ENCODE measurements around the gene CCDC90B.
"Not testable (repeated sequence)": the region's sequence is repeated elsewhere in the genome, so short reads cannot be mapped to it uniquely, and the experiment has no call there.

The CCDC90B gene

DNA sequence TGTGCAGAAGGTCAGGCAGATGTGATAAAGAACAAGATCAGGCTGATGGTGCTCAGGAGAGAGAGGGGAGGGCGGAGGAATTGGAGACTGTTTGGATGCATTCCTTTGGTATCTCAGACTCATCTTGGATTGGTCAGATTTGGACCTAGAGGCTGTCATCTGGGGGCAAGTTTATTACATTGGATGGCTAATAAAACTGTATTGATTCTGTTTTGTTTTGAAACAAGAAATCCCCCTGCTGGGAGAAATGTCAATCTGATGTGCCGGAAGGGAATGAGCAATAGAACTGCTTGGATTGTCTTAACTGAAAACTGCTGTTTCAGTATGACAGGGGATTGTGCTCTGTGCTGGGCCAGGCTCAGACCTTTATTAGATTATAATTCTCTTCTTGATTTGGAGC, 25.5 kb upstream of the CCDC90B start:
- Histone ChIP-seq H3K4me3 (ENCODE audit: low read depth, low read length) (no peak overlapping the region), H3K4me1 (ENCODE audit: control insufficient read depth, insufficient read depth, low read length) (no peaks in the 10 kb centered on the region)

GRCh38 chr11:83310718-83311117, 24.6 kb upstream of the CCDC90B start:
- no peaks in the 10 kb centered on the region for H3K4me1 ChIP-seq (ENCODE audit: control insufficient read depth, insufficient read depth, low read length)

More for the DNA sequence above, 25.5 kb upstream of the CCDC90B start:
- no peaks in the 10 kb centered on the region for H3K36me3 ChIP-seq (ENCODE audit: control insufficient read depth, insufficient read depth, low read length)
- no peak overlapping the region for H3K27ac ChIP-seq (ENCODE audit: low read depth, low read length)
- no peaks in the 10 kb centered on the region for H3K27me3 ChIP-seq (ENCODE audit: control insufficient read depth, insufficient read depth, low read length)
- H3K9me3 ChIP-seq (ENCODE audit: control insufficient read depth, insufficient read depth, low read length), result no peaks in the 10 kb centered on the region
- no peak overlapping the region for H3K9ac ChIP-seq (ENCODE audit: low read depth, low read length)

GRCh38 chr11:83308536-83308935, 22.4 kb upstream of the CCDC90B start:
- H3K36me3 ChIP-seq (ENCODE audit: control insufficient read depth, insufficient read depth, low read length); H3K9me3 ChIP-seq (ENCODE audit: control insufficient read depth, insufficient read depth, low read length); H3K9ac ChIP-seq (ENCODE audit: low read depth, low read length); H3K4me1 ChIP-seq (ENCODE audit: control insufficient read depth, insufficient read depth, low read length); H3K4me3 ChIP-seq (ENCODE audit: low read depth, low read length); H3K27ac ChIP-seq (ENCODE audit: low read depth, low read length); H3K27me3 ChIP-seq (ENCODE audit: control insufficient read depth, insufficient read depth, low read length): not testable (repeated sequence)

More at GRCh38 chr11:83310718-83311117, 24.6 kb upstream of the CCDC90B start:
- no peaks in the 10 kb centered on the region for H3K9me3 ChIP-seq (ENCODE audit: control insufficient read depth, insufficient read depth, low read length)
- no peak overlapping the region for H3K27ac ChIP-seq (ENCODE audit: low read depth, low read length)
- no peak overlapping the region for H3K9ac ChIP-seq (ENCODE audit: low read depth, low read length)
- H3K36me3 ChIP-seq (ENCODE audit: control insufficient read depth, insufficient read depth, low read length), result no peaks in the 10 kb centered on the region
- H3K4me3 ChIP-seq (ENCODE audit: low read depth, low read length), result no peak overlapping the region
- H3K27me3 ChIP-seq (ENCODE audit: control insufficient read depth, insufficient read depth, low read length), result no peaks in the 10 kb centered on the region

DNA sequence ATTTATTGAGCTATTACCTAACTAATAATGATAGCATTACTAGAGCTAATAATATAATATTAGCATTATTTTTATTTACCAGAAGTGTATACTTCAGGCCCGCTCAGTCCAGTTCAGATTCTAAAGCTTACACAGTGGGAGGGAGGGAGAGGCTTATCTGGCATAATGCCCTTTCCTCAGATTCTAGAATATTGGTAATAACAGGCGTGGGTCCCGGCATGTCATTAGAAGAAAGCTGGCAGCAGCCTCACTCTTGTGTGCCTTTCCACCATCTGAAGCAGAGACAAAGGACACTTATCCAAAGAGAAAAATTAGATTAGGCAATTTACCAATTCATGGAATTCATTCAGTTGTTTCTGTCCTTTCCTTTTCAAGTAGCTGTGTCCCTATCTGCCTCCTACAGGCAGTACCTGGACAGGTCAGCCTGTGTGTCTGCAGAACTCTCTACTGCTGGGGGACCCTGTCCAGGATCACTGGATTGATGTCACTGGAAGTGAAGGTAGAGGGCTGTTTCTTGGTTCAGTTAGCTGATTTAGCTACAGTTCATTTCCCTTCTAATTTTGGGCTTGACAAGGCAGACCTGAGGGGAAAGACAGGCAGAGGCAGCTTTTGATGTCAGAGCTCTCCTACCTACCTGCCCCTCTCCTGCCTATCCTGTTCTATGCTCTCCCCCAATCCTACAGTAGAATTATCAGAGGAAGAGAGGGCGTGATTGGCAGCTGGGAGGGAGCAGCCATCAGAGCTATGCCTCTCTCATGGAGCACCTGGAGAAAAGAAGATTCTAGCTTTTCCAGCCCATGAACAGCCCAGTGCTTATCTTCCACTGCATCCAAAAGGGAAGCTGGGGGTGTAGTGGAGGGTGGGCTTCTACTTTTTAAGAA, 20.3 kb upstream of the CCDC90B start:
- H3K27me3 ChIP-seq (ENCODE audit: control insufficient read depth, insufficient read depth, low read length), result no peaks in the 10 kb centered on the region
- no peak overlapping the region for H3K9ac ChIP-seq (ENCODE audit: low read depth, low read length)
- H3K4me1 ChIP-seq (ENCODE audit: control insufficient read depth, insufficient read depth, low read length), result no peaks in the 10 kb centered on the region
- no peak overlapping the region for H3K4me3 ChIP-seq (ENCODE audit: low read depth, low read length)
- no peak overlapping the region for H3K27ac ChIP-seq (ENCODE audit: low read depth, low read length)
- no peaks in the 10 kb centered on the region for H3K36me3 ChIP-seq (ENCODE audit: control insufficient read depth, insufficient read depth, low read length)
- no peaks in the 10 kb centered on the region for H3K9me3 ChIP-seq (ENCODE audit: control insufficient read depth, insufficient read depth, low read length)

DNA sequence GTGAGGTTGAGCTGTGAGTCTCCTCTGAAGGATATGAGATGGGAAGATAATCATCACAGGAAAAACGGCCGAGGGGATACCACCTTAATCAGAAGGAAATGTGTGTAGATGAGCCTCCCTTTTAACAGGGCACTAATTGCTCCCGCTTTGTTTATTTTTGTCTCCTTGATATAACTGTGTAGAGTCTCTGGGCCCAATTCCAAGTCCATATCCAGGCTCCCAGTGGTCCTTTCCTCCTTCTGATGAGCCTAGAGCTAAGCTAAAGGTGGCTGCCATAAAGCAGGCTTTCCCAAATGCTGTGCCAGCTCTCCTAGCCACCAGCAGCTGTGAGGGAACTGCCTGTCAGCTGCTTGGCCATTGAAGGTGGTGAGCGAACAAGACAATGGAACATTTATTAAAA, 17.1 kb upstream of the CCDC90B start:
- Histone ChIP-seq H3K27ac (ENCODE audit: low read depth, low read length) (no peak overlapping the region), H3K9me3 (ENCODE audit: control insufficient read depth, insufficient read depth, low read length) (no peaks in the 10 kb centered on the region), H3K4me1 (ENCODE audit: control insufficient read depth, insufficient read depth, low read length) (no peaks in the 10 kb centered on the region), H3K4me3 (ENCODE audit: low read depth, low read length) (no peak overlapping the region), H3K9ac (ENCODE audit: low read depth, low read length) (no peak overlapping the region), H3K27me3 (ENCODE audit: control insufficient read depth, insufficient read depth, low read length) (no peaks in the 10 kb centered on the region), H3K36me3 (ENCODE audit: control insufficient read depth, insufficient read depth, low read length) (no peaks in the 10 kb centered on the region)

DNA sequence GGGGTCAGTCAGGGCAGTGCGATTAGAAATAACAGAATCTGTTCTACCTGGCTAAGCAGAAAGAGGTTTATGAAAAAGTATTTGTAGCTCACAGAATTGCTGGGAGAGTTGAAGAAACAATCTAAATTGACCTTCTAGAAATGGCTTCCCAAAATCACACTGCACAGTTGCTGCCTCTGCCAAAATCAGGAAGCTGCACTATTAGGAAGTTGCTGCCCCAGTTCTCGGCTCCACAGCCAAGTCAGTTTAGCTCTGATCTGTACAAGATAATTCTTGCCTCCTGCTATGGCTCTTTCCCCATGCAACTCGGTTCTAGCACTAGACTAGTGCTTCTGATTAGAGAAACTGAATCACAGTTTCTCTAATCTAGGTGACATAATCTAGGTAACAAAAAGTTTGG, 16.0 kb upstream of the CCDC90B start:
- Histone ChIP-seq H3K4me1 (ENCODE audit: control insufficient read depth, insufficient read depth, low read length) (no peaks in the 10 kb centered on the region), H3K9me3 (ENCODE audit: control insufficient read depth, insufficient read depth, low read length) (no peaks in the 10 kb centered on the region), H3K36me3 (ENCODE audit: control insufficient read depth, insufficient read depth, low read length) (no peaks in the 10 kb centered on the region), H3K27me3 (ENCODE audit: control insufficient read depth, insufficient read depth, low read length) (no peaks in the 10 kb centered on the region), H3K4me3 (ENCODE audit: low read depth, low read length) (no peak overlapping the region), H3K9ac (ENCODE audit: low read depth, low read length) (no peak overlapping the region), H3K27ac (ENCODE audit: low read depth, low read length) (no peak overlapping the region)

GRCh38 chr11:83299681-83300080, 13.5 kb upstream of the CCDC90B start:
- Histone ChIP-seq H3K9me3 (ENCODE audit: control insufficient read depth, insufficient read depth, low read length) (no peaks in the 10 kb centered on the region), H3K4me3 (ENCODE audit: low read depth, low read length) (no peak overlapping the region), H3K27ac (ENCODE audit: low read depth, low read length) (no peak overlapping the region), H3K9ac (ENCODE audit: low read depth, low read length) (no peak overlapping the region), H3K36me3 (ENCODE audit: control insufficient read depth, insufficient read depth, low read length) (no peaks in the 10 kb centered on the region), H3K4me1 (ENCODE audit: control insufficient read depth, insufficient read depth, low read length) (no peaks in the 10 kb centered on the region), H3K27me3 (ENCODE audit: control insufficient read depth, insufficient read depth, low read length) (no peaks in the 10 kb centered on the region)

DNA sequence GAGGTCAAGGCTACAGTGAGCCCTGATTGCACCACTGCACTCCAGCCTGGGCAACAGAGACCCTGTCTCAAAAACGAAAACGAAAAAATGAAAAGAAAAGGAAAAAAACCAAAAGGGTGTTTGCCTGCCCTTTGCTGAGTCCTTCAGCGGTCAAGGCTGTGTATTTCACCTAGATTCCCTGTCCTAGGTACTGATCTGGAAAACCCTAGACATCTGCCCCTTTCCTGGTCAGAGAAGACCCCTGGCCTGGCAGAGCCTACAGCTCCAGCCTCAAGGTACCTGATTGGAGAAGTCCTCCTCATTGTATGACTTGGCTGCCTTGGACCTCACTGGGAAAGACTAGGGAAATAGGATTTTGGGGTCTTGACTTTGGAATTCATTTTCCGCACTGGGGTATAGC, 8.0 kb upstream of the CCDC90B start:
- Histone ChIP-seq H3K4me3 (ENCODE audit: low read depth, low read length) (no peak overlapping the region), H3K27me3 (ENCODE audit: control insufficient read depth, insufficient read depth, low read length) (no peaks in the 10 kb centered on the region), H3K27ac (ENCODE audit: low read depth, low read length) (no peak overlapping the region), H3K4me1 (ENCODE audit: control insufficient read depth, insufficient read depth, low read length) (peaks cover 14% of the 10 kb centered on the region), H3K9ac (ENCODE audit: low read depth, low read length) (no peak overlapping the region), H3K36me3 (ENCODE audit: control insufficient read depth, insufficient read depth, low read length) (no peaks in the 10 kb centered on the region), H3K9me3 (ENCODE audit: control insufficient read depth, insufficient read depth, low read length) (no peaks in the 10 kb centered on the region)

DNA sequence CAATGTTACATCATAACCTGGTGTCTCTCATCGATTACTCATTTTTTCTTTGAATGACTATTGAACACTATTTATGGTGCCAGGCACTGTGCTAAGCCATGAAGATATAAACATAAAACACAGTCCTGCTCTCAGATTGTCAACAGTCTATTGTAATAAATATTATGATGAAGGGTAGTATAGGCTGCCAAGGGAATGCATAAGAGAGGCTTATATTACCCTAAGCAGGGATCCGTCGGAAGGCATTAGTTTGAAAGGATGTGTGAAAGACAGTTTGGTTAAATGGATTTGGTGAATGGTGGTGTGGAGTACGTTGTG, 7.2 kb upstream of the CCDC90B start:
- Histone ChIP-seq H3K4me1 (ENCODE audit: control insufficient read depth, insufficient read depth, low read length) (peaks cover 14% of the 10 kb centered on the region), H3K9me3 (ENCODE audit: control insufficient read depth, insufficient read depth, low read length) (no peaks in the 10 kb centered on the region), H3K27ac (ENCODE audit: low read depth, low read length) (no peak overlapping the region), H3K36me3 (ENCODE audit: control insufficient read depth, insufficient read depth, low read length) (no peaks in the 10 kb centered on the region), H3K4me3 (ENCODE audit: low read depth, low read length) (no peak overlapping the region), H3K9ac (ENCODE audit: low read depth, low read length) (no peak overlapping the region), H3K27me3 (ENCODE audit: control insufficient read depth, insufficient read depth, low read length) (no peaks in the 10 kb centered on the region)

DNA sequence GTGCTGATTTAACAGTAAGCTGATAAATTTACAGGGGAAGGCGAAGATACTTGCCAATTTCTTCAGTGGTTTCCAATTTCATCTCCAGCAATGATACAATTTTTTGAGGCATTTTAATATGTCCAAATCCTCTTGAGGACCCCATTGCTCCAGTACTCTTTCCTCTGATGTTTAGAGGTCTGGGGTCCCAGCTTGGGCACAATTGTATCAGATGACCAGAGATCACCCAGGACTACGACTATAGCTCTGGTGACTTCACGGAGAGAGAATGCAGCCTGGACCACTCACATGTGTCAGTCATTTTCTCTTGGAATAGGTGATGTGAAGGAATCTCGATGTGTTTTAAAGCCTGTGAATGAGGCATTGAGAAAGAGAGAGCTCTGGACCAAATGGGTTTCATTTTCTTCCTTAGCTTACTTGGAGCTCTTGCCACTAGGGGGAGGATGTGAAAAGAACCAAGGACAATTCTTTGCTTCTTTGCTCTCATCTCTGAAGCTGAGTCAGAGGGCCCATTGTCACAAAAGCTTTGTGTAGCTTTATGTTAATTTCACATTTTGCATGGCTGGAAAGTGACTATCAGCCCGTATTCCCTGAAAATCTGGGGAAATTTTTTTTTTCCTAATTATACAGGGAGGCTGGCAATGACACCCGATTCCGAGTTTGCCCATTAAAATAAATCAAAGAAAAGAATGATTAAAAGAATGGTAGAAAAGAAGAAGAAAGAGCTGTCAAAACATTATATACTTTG, 6.7 kb upstream of the CCDC90B start:
- no peaks in the 10 kb centered on the region for H3K36me3 ChIP-seq (ENCODE audit: control insufficient read depth, insufficient read depth, low read length)
- no peak overlapping the region for H3K4me3 ChIP-seq (ENCODE audit: low read depth, low read length)
- no peak overlapping the region for H3K9ac ChIP-seq (ENCODE audit: low read depth, low read length)
- H3K9me3 ChIP-seq (ENCODE audit: control insufficient read depth, insufficient read depth, low read length), result no peaks in the 10 kb centered on the region
- no peaks in the 10 kb centered on the region for H3K27me3 ChIP-seq (ENCODE audit: control insufficient read depth, insufficient read depth, low read length)
- peaks cover 14% of the 10 kb centered on the region for H3K4me1 ChIP-seq (ENCODE audit: control insufficient read depth, insufficient read depth, low read length)
- no peak overlapping the region for H3K27ac ChIP-seq (ENCODE audit: low read depth, low read length)

GRCh38 chr11:83287631-83288030, 1.5 kb upstream of the CCDC90B start:
- no peak overlapping the region for H3K4me3 ChIP-seq (ENCODE audit: low read depth, low read length)
- no peaks in the 10 kb centered on the region for H3K36me3 ChIP-seq (ENCODE audit: control insufficient read depth, insufficient read depth, low read length)
- H3K9me3 ChIP-seq (ENCODE audit: control insufficient read depth, insufficient read depth, low read length), result no peaks in the 10 kb centered on the region
- H3K27ac ChIP-seq (ENCODE audit: low read depth, low read length), result no peak overlapping the region
- no peak overlapping the region for H3K9ac ChIP-seq (ENCODE audit: low read depth, low read length)
- H3K27me3 ChIP-seq (ENCODE audit: control insufficient read depth, insufficient read depth, low read length), result no peaks in the 10 kb centered on the region
- H3K4me1 ChIP-seq (ENCODE audit: control insufficient read depth, insufficient read depth, low read length), result peaks cover 19% of the 10 kb centered on the region
